HG03378 (cell line): ENCODE data around the gene FXYD5.

Experiments used
- ATAC-seq: cut with Tn5 transposase; IDR thresholded peaks from one replicate; pipeline ENCODE4 v1.9.1; 2021; ENCODE audit warnings: mild to moderate bottlenecking, moderate library complexity; ENCODE audit not compliant: unreplicated experiment

Gene FXYD5, protein sequence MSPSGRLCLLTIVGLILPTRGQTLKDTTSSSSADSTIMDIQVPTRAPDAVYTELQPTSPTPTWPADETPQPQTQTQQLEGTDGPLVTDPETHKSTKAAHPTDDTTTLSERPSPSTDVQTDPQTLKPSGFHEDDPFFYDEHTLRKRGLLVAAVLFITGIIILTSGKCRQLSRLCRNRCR

DNA sequence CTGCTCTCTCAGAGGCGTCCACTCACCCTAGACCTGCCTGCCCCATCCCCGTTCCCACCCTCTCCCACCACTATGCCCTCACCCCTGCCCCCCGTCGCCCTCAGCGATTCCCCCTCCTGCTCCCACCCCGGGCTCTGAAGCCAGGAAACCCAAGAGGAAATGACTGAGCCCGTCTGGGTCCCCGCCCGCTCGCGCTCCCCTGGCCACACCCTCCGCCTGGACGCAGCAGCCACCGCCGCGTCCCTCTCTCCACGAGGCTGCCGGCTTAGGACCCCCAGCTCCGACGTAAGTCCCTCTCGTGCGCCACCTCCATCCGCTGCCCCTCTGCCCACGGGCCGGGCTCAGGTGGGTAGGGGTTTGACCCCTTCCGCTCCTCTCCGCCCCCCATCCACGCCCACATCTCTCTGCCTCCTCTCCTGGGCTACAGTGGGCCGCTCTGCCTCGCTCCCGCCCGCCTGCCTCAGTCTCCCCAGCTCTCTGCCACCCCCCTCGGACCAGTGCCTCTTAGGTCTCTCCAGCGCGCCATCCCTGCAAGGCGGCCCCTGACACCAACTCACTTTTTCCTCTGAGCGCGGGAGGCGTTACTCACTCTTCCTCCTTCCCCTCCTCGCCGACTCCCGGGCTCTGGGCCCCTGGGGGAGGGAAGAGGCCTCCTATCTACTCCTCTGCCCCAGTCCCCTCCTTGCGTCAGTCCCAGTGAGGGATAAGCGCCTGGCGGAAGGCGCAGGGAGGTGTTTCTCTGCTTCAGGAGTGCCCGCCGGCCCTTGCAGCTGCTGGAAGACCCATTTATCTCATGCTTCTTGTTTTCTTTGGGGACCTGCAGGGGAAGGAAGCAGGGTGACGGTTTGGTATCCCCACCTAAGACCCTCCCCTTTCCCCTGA lies at the start of gene FXYD5:
TSS of gene FXYD5 (plus strand) at position 211 of the 882 bp plus-strand sequence. CDS start 816 bp downstream, outside the sequence.
- no peak for ATAC-seq

DNA sequence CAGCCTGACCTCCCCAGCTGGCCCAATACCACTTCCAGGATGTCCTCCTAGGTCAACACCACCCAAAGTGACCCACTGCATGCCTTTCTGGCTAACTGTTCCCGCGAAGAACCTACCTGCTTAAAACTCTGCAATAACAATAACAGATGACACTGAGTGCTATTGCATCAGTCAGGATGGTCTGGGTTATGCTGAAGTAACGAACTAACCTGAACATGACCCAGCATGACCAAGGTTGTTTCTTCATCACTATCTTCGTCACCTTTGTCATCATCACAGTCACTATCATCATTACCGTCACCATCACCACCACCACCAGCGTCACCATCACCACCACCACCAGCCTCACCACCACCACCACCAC lies 49.5 kb upstream of the FXYD5 start:
- no peak for ATAC-seq

DNA sequence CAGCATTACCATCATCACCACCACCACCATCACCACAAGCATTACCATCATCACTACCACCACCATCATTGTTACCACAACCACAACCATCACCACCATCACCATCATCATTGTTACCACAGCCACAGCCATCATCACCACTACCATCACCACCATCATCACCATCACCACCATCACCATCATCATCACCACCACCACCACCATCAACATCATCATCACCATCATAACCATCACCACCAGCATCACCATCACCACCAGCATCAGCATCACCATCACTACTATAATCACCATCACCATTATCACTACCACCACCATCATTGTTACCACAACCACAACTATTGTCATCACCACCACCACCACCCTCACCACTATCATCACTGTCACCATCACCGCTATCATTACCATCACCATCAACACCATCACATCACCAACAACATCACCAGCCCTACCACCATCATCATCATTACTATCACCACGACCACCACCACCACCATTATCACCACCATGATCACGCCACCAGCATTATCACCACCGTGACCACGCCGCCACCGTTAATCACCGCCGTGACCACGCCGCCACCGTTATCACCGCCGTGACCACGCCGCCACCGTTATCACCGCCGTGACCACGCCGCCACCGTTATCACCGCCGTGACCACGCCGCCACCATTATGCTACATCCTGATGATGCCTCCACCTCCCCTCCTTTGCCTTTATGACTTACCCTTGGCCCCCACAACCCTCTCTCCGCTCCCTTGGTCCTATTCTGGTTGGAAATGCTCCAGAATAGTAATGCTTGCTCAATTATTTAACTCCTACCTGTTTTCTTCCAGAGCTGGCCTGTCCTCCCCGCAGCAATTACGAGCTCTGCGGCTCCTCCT lies 48.9 kb upstream of the FXYD5 start:
- ATAC-seq = no peak

DNA sequence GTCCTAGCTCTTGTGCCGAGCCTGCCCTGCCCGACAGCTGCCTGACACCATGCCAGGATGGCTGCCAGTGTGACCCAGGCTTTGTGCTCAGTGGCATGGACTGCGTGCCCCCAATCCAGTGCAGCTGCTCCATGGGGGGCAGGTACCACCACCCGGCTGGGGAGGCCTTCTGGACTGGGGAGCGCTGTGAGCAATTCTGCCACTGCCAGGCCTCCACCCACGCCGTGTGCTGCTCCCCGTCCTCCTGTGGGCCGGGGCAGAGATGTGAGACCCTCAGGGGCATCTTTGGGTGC lies 48.3 kb upstream of the FXYD5 start:
- no peak for ATAC-seq

DNA sequence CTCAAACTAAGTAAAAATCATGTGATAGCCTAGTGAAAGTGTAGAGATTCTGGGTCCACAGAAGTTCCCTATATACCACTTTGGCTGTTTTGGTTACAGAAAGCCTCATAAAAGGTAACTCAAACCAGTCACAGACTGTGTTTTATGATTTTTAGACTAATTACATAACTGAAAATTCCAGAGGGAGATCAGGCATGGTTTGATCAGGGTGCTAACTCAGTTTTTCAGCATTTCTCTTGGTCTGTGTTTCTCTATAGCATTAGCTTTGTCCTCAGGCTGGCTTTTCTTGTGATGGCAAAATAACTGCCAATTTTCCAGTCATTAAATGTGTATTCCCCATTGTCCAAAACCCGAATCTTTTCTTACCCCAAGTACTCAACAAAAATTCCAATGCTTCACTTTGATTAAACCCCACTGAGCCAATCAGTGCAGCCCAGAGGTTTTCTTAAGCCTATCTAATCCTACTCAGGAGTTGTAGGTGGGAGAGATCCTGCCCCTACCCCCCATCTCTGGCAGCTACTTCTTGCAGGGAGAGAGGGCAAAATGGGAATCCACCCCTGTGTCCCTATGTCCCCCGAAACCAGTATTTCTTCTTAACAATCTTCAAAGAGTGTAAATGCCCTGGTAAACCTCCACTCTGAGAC lies 47.5 kb upstream of the FXYD5 start:
- ATAC-seq = no peak

DNA sequence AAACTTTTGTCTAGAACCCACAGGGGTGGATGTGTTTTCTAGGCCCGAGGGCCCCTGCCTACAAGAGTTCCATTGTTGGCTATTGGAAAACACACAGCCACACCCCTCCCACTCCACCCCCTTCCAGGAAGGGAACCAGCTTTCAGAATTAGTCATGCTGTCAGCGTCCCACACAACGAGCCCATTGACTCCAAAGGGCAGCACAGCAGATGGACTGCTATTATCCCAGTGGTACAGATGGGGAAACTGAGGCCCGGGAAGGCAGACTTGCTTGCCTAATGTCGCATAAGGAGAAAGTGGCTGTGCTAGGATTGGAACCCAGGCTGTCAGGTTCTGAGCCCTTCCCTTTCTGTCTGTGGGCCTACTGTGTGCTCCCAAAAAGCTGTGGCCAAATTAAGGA lies 47.0 kb upstream of the FXYD5 start:
- no peak for ATAC-seq

DNA sequence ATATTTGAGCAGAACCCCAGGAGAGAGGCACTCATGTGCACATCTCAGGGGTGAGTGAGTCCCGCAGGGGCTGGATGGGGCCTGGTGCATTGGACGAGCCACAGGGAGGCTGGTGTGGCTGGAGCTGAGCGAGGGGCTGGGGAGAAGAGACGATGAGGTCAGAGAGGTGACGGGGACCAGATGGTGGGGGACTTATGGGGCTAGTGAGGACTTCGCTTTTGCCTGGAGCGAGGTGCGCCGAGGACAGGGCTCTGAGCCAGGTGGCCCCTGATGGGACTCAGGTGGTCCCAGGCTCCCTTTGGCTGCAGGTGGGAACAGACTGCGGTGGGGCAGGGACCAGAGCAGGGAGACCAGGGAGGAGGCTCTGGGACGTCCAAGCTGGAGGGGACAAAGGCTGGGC lies 45.8 kb upstream of the FXYD5 start:
- no peak for ATAC-seq

DNA sequence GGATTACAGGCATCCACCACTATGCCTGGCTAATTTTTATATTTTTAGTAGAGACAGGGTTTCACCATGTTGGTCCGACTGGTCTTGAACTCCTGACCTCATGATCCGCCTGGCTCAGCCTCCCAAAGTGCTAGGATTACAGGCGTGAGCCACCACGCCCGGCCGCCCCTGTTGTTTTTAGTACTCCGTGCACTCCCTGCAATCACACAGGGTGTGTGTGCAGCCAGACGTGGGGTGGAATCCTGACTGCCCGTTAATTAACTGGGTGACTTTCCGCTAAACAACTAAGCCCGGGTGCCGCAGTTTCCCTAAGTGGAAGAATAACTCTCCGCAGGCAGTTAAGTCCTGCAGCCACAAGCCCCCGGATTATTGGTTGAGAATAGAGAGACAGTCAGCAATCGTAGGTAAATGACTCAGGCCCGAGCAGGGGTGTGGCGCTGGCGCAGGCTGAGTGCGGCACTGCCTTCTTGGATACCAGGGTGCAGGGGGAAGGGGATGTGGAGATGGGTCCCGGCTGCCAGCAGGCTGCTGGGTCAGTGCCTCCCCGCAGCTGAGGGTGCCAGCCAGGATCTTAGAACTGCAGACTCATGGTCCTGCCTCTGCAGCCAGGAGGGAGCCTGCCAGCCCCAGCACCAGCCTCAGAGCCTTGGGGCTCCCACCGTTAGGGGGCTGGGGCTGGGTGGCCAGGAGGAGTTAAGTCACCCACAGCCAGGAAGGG lies 45.0 kb upstream of the FXYD5 start:
- ATAC-seq = no peak

DNA sequence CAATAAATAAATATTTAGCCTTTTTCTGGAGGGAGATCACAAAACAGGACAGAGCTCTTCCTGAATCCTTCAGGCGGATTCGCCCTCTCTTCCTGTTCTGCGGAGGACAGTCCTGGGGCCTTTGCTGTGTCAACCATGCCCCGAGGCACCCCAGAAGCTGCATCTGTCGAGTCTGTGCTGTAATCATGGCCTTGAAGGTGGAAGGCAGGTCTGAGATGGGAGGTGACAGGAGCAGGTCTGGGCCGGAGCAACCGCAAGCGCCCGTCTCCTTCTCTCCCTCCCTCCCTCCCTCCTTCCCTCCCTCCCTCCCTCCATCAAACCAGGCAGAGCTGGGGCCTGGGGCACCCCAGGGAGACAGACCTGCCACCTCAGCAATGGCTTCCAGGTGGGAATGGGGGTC lies 43.6 kb upstream of the FXYD5 start:
- no peak for ATAC-seq

DNA sequence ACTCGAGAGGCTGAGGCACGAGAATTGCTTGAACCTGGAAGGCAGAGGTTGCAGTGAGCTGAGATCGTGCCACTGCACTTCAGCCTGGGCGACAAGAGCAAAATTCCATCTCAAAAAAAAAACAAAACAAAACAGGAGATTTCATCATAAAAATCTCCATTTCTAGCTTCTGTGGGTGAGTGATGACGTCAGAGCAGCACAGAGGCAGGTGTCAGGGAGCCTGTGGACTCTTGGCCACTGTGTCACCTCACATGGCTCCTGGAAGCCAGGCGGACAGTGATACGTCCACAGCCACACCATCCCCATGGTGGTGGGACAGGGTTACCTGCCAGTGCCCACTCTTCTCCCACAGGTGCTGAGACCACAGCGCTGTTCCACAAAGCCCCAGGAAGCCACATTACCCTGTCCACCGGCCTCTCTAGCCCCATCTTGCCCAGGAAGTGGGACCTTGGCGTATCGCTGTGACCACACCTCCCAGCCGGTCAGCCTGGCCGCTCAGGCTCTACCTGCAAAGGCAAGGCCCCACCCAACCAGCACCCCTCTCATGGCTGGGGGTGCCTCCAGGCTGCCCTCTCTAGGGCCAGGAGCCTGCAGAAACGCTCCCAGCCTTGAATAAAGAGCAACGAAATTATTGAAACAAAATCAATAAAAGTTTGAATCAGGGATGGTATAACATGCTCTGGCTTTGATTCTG lies 41.4 kb upstream of the FXYD5 start:
- no peak for ATAC-seq

DNA sequence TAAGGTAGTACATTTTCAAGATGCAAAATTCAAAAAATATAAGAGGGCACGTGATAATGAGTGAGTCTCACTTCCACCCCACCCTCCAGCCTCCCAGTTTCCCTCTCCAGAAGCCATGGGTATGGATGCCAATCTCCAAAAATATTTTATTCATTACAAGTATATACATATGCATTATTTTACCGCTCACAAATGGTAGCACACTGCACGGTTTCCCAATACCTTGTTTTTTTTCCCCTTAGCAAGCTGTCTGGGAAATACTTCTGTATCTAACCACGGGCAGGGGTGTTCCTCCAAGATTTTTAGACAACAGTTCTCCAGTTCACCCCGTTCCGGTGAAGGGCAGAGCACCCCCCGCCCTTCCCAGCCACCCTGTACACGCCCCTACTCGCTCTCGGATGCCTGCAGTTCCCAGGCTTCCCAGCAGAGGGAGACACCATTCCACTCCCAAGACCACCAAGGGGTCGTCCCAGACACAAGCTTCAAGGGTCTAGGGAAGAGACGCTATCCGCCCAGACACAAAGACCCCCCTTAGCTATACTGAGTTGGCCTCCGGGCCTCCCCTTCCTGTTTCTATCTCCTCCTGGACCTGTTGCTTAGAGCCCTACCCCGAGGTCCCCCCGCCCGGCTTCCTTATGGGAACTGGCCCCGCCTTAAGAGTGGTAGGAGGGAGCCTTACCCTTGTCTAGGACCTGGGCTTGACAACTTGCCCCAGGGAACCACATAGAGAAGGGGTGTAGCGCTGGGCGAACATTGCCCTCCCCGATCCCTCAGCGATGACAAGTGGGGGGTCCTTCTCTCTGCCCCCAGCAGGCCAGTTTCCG lies 40.0 kb upstream of the FXYD5 start:
- no peak for ATAC-seq

DNA sequence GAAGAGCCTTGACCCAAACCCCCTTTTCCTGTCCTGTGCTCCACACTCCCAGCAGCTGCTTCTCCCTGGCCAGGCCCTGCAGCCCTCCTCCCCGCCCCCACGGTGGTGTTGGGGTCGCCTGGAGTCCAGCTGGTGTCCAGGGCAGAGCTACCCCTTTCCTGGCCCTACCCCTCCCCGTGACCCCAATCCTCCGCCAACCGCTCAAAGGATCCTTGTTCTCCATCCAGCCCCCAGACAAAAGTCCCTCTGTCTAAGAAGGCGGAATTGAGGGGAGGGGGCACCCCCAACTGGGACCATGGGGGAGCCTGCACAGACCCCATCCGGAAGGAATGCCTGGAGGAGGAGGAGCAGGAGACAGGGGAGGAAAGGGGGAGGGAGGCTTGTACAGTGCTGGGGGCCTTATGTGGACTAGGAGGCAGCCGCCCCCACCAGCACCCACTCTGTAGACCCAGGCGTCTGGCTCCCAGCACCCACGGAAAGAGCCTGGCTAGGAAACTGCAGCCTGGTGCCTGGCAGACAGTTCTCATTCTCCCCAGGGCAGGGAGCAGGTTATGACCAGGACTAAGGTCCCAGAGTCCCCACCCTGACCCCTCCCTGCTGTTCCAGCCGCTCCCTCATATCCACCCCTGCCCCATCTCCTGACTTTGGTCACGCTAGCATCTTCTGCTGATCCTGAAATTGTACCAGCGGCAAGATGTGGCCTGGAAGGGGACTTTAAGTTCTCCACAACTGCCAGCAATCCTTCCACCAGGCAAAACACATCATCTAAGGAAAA lies 39.2 kb upstream of the FXYD5 start, which contains the start of gene FXYD3:
TSS of gene FXYD3 (plus strand) at position 647 of the 775 bp plus-strand sequence. CDS start 3,554 bp downstream, outside the sequence.
- ATAC-seq = no peak

DNA sequence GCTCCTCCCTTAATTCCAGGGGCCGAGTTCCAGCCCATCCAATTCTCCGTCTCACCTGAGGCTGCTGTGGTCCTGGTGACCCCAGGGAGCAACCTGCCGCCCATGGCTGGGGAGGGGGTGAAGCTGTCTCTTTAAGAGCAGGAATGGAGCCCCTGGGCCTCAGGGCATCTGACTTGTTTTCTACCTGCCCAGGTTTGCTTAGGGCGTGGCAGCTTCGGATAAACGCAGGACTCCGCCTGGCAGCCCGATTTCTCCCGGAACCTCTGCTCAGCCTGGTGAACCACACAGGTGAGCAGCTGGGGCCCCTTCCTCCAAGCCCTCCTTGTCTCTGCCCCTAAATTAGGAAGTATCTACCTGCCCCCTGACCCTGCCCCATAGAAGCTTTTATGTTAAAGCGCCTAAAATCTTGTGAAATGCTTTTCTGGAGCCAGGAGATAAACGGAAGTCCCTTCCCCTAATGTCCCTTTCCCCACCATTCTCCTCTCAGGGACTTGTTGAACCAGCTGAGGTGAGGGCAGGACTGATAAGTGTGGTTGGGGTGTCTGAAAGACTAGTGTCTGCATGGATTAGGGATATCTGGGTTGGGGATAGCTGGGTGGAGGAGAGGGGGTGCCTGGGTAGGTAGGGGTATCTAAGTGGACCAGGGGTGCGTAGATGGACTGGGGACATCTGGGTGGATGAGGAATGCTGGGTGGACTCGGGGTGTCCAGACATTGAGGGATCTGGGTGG lies 38.3 kb upstream of the FXYD5 start:
- no peak for ATAC-seq

DNA sequence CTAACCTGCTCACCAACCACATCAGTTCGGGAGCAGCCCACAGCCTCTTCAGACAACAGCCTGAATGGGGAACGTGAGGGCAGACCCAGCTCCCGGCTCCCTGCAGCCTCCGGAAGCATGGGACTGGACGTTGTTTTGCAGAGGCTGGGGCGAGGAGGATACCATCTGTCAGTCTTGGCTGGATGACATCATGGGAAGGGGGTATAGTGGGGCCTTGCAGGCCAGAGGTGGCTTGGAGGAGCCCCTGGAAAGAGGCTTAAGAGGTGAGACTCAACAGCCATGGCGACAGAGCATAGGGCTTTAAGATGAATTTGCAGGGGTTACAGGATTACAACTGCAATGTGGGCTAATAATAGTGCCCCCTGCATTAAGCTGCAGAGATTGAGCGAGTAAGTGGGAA lies 37.4 kb upstream of the FXYD5 start:
- no peak for ATAC-seq

DNA sequence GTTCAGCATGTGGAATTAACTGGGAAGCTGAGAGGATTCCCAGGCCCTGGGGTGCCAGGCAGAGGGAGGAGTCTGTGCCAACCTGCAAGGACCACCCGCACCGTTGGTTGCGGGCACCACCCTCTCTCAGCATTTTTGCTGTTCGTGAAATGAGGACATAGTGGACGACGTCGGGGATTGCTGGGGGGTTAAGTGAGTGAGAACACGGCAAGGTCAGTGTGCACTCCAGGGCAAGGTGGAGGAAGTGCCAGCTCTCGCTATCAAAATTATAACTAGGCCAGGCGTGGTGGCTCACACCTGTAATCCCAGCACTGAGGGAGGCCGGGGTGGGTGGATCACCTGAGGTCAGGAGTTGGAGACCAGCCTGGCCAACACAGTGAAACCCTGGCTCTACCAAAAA lies 36.7 kb upstream of the FXYD5 start:
- ATAC-seq = no peak

DNA sequence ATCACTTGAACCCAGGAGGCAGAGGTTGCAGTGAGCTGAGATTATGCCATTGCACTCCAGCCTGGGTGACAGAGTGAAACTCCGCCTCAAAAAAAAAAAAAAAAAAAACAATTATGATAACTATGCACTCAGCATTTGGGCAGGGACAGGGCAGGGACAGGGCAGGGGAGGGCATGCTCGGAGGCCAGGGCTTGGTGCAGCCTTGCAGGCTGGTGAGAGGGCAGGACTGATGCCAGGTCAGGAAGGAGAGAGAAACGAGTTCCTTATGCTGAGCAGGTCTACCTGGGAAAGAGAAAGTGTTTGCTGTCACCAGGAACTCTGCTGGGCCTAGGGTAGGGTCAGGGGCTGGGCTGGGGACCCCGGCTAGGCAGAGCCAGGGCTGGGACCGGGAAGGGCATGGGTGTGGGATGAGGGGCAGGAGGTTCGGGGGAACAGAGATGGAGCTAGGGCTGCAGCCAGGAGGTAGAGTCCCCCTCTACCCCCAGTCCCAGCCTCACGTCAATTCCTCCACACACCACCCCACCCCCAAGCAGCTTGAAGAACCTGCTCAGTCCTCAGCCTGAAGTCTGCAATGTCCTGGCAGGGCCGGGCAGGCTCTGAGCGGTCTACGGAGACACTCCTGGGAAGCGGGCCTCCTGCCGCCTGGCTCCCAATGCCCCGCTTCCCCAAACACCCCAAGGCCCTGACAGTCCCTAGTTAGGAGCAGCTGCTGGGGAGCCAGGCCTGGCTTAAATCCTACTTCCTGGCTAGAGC lies 36.1 kb upstream of the FXYD5 start:
- no peak for ATAC-seq

DNA sequence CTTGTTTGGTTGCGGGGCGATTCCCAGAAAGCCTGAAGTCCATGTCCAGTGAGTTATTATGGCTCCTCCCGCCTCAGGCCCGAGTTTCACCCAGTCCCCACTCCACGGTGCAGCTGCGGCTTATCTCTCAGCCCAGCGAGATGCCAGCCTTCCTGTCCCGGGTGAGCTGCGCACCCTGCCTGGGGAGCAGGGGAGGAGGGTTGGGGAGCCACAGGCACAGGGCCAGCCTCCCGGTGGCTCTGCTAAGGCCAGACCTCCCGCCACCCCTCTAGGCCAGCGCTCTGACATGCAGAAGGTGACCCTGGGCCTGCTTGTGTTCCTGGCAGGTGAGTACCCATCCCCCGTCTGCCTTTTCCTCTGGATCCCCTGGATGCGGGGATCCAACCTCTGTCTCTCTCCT lies 35.4 kb upstream of the FXYD5 start:
- no peak for ATAC-seq
